Measurements from ENCODE around the gene LCK. TPM values are rescaled to one million over a fixed set of nuclear protein-coding genes. Genes with fewer than 3 reads are reported as not detected.

Gene LCK
- total and polyA plus RNA-seq, 12 donors, result 0.25 to 7.1 (median 0.62) TPM

GRCh38 chr1:32263744-32264143, 12.7 kb downstream of the LCK start:
- 90 to 91% methylated on average over 4 of the region's 4 CpGs for WGBS, 2 donors
- no peak for TF ChIP-seq CTCF (IDR thresholded peaks at IDR 0.05)
- no peak for ATAC-seq

GRCh38 chr1:32265846-32266245, 14.8 kb downstream of the LCK start:
- DNase-seq, result no peak
- H3K27ac ChIP-seq, result no peak overlapping the region
- H3K36me3 ChIP-seq, result no peaks in the 10 kb centered on the region
- intact Hi-C loops (cut with DNase I), result no loop called here
- WGBS, 2 donors, result 92 to 95% methylated on average over 9 of the region's 9 CpGs
- H3K4me1 ChIP-seq, result peaks cover 0 to 18% (median 0%) of the 10 kb centered on the region in 9 donors
- no peak for TF ChIP-seq CTCF (IDR thresholded peaks at IDR 0.05)
- no peak for ATAC-seq
- no peaks in the 10 kb centered on the region for H3K9me3 ChIP-seq
- no peaks in the 10 kb centered on the region for H3K27me3 ChIP-seq
- no peak overlapping the region for H3K4me3 ChIP-seq

More at GRCh38 chr1:32263744-32264143, 12.7 kb downstream of the LCK start:
- H3K4me1 ChIP-seq, result peaks cover 0 to 18% (median 0%) of the 10 kb centered on the region in 9 donors
- H3K9me3 ChIP-seq, result no peaks in the 10 kb centered on the region
- H3K27ac ChIP-seq, result no peak overlapping the region
- DNase-seq, result no peak
- H3K4me3 ChIP-seq, result no peak overlapping the region
- H3K27me3 ChIP-seq, result no peaks in the 10 kb centered on the region
- H3K36me3 ChIP-seq, result no peaks in the 10 kb centered on the region
- intact Hi-C loops (cut with DNase I), result no loop called here

GRCh38 chr1:32266921-32267591, 16.0 kb downstream of the LCK start:
- Histone ChIP-seq H3K4me1 (peaks cover 0 to 18% (median 0%) of the 10 kb centered on the region in 9 donors), H3K4me3 (no peak overlapping the region), H3K9me3 (no peaks in the 10 kb centered on the region), H3K27ac (peak overlapping the region in 2 of 10 donors; percentile 31 to 36), H3K36me3 (no peaks in the 10 kb centered on the region), H3K27me3 (no peaks in the 10 kb centered on the region)
- intact Hi-C loops (cut with DNase I), result no loop called here
- 57 to 60% methylated on average over 7 of the region's 7 CpGs for WGBS, 2 donors
- no peak for TF ChIP-seq CTCF (IDR thresholded peaks at IDR 0.05)
- peak in 1 of 8 donors; percentile 44 for ATAC-seq
- DNase-seq, result no peak

GRCh38 chr1:32269744-32270143, 18.7 kb downstream of the LCK start:
- Histone ChIP-seq H3K27ac (no peak overlapping the region), H3K4me3 (no peak overlapping the region), H3K4me1 (peaks cover 0 to 8% (median 0%) of the 10 kb centered on the region in 9 donors), H3K36me3 (no peaks in the 10 kb centered on the region), H3K27me3 (peaks cover under 1 to 15% (median 14%) of the 10 kb centered on the region in 7 donors), H3K9me3 (no peaks in the 10 kb centered on the region)
- no peak for TF ChIP-seq CTCF (IDR thresholded peaks at IDR 0.05)
- intact Hi-C loops (cut with DNase I), result no loop called here
- no peak for ATAC-seq
- DNase-seq, result no peak

Data from heart right ventricle (tissue), 16 donors.